ENCODE results near the gene SPDYC. TPM values are rescaled to one million over a fixed set of nuclear protein-coding genes. Genes with fewer than 3 reads are reported as not detected.

SPDYC gene
- total and polyA plus RNA-seq, 2 of the 13 experiments (the other 11 are each of a cell fraction or from before 2014, with no cell fraction given) = 0.15 to 0.33 TPM

- TF ChIP-seq ZSCAN5A (CRISPR knock-in tag; IDR thresholded peaks at IDR 0.05; ENCODE audit: borderline replicate concordance) (0 out of 2 replicates have a peak, but pooled peaks have one; percentile 39), SAP130 (CRISPR knock-in tag; IDR thresholded peaks at IDR 0.05; ENCODE audit: low read depth) (peak; percentile 98), E2F1 (CRISPR knock-in tag; IDR thresholded peaks at IDR 0.05) (peak; percentile 80; the same call in 1 of the 2 replicates), ZNF564 (CRISPR knock-in tag; IDR thresholded peaks at IDR 0.05) (0 out of 2 replicates have a peak, but pooled peaks have one; percentile 41), THAP9 (CRISPR knock-in tag; IDR thresholded peaks at IDR 0.05; ENCODE audit: borderline replicate concordance) (peak; percentile 93; the same call in 1 of the 2 replicates), ZNF326 (CRISPR knock-in tag; IDR thresholded peaks at IDR 0.05; ENCODE audit: borderline replicate concordance) (no peak), SIX4 (CRISPR knock-in tag; IDR thresholded peaks at IDR 0.05) (peak; percentile 48; the same call in 1 of the 2 replicates), HNF4G (IDR thresholded peaks at IDR 0.05; ENCODE audit: borderline replicate concordance, low read depth, low read length) (no peak), HNF4G (CRISPR knock-in tag; IDR thresholded peaks at IDR 0.05; ENCODE audit: borderline replicate concordance, low read depth) (peak; percentile 54; the same call in 1 of the 2 replicates), ZNF282 (IDR thresholded peaks at IDR 0.05; ENCODE audit: partially characterized antibody) (no peak), ZNF17 (CRISPR knock-in tag; IDR thresholded peaks at IDR 0.05) (no peak), DNMT3B (CRISPR knock-in tag; conservative IDR thresholded peaks at IDR 0.05) (peak; percentile 93), ZNF124 (CRISPR knock-in tag; IDR thresholded peaks at IDR 0.05) (0 out of 2 replicates have a peak, but pooled peaks have one; percentile 22), FOXK1 (CRISPR knock-in tag; IDR thresholded peaks at IDR 0.05; ENCODE audit: borderline replicate concordance, low read depth) (peak; percentile 93), ZNF567 (CRISPR knock-in tag; IDR thresholded peaks at IDR 0.05; ENCODE audit: borderline replicate concordance) (peak; percentile 91), SSRP1 (CRISPR knock-in tag; IDR thresholded peaks at IDR 0.05) (peak; percentile 66; the same call in 1 of the 2 replicates)
- TF ChIP-seq, protein P1, sequence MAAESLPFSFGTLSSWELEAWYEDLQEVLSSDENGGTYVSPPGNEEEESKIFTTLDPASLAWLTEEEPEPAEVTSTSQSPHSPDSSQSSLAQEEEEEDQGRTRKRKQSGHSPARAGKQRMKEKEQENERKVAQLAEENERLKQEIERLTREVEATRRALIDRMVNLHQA (CRISPR knock-in tag; IDR thresholded peaks at IDR 0.05) = no peak
- TF ChIP-seq, protein P2, sequence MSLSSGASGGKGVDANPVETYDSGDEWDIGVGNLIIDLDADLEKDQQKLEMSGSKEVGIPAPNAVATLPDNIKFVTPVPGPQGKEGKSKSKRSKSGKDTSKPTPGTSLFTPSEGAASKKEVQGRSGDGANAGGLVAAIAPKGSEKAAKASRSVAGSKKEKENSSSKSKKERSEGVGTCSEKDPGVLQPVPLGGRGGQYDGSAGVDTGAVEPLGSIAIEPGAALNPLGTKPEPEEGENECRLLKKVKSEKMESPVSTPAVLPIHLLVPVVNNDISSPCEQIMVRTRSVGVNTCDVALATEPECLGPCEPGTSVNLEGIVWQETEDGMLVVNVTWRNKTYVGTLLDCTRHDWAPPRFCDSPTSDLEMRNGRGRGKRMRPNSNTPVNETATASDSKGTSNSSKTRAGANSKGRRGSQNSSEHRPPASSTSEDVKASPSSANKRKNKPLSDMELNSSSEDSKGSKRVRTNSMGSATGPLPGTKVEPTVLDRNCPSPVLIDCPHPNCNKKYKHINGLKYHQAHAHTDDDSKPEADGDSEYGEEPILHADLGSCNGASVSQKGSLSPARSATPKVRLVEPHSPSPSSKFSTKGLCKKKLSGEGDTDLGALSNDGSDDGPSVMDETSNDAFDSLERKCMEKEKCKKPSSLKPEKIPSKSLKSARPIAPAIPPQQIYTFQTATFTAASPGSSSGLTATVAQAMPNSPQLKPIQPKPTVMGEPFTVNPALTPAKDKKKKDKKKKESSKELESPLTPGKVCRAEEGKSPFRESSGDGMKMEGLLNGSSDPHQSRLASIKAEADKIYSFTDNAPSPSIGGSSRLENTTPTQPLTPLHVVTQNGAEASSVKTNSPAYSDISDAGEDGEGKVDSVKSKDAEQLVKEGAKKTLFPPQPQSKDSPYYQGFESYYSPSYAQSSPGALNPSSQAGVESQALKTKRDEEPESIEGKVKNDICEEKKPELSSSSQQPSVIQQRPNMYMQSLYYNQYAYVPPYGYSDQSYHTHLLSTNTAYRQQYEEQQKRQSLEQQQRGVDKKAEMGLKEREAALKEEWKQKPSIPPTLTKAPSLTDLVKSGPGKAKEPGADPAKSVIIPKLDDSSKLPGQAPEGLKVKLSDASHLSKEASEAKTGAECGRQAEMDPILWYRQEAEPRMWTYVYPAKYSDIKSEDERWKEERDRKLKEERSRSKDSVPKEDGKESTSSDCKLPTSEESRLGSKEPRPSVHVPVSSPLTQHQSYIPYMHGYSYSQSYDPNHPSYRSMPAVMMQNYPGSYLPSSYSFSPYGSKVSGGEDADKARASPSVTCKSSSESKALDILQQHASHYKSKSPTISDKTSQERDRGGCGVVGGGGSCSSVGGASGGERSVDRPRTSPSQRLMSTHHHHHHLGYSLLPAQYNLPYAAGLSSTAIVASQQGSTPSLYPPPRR (CRISPR knock-in tag; IDR thresholded peaks at IDR 0.05; ENCODE audit: borderline replicate concordance) = peak; percentile 31; the same call in 1 of the 2 replicates
Measured at GRCh38 chr11:65121865-65122696, 48.0 kb upstream of the SPDYC start, which contains the start of the genes FAU and MRPL49 (continued).

All from HepG2 (cell line).